Limb (tissue), 2 donors: Measurements from ENCODE around the gene ELN.
A peak's percentile ranks its signal among the peaks of the same experiment; 100 is the strongest.
"Not testable (repeated sequence)": the region's sequence is repeated elsewhere in the genome, so short reads cannot be mapped to it uniquely, and the experiment has no call there.

ENCODE experiments used
- DNase-seq, 2 donors: peaks; one replicate each; pipeline ENCODE4 v3.0.0-alpha.2; 2016; ENCODE audit errors: extremely low spot score in 2 of 2

The ELN gene

DNA sequence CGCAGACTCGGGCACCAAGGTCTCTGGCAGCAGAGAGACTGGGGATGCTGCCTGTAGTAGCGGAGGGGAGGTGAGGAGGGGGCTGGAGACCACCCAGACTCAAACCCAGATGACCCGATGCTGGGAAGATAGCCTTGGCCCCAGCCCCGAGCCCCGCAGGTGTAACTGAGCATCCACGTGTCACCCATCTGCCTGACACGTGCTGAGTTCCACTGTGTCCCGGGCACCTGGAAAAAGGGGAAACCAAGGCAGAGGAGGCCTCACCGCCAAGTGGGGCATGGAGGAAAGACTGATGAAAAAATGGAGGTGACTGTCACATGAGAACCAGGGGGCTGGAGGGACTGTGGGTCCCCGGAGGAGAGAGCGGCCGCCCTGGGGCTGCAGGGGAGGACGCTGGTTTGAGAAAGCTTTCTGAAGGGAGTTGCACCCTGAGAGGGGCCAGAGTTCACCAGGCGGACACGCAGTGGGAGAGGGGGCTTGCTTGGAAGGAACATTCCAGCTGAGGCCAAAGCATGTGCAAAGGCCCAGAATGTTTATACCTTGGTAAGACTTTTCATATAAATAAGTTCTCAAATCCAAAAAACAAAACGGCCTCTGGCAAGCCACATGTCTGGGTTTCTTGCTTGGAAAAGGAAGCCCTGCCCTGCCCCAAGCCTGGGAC is 27.4 kb upstream of the ELN start:
- DNase-seq, result no peak

GRCh38 chr7:74001150-74001494 is 26.9 kb upstream of the ELN start:
- DNase-seq, result no peak

DNA sequence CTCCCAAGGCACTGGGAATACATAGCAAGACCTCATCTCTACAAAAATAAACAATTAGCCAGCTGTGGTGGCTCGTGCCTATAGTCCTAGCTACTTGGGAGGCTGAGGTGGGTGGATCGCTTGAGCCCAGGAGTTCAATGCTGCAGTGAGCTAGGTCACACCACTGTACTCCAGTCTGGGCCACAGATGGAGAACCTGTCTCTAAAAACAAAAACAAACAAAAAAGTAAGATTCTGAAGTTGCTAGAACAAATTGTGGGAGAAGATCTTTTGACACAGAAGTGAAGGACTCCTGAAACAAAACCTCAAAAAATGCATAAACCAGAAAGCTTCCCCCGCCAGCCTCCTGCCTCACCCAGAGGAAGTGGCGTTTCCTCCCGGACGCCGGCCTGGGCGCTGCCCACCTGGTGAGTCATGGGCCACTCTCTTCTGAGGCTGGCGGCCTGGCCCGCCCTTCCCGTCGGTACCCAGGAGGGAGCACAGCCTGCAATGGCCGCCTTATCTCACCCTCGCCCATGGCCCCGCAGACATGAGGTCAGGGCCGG is 25.4 kb upstream of the ELN start:
- DNase-seq, result no peak

DNA sequence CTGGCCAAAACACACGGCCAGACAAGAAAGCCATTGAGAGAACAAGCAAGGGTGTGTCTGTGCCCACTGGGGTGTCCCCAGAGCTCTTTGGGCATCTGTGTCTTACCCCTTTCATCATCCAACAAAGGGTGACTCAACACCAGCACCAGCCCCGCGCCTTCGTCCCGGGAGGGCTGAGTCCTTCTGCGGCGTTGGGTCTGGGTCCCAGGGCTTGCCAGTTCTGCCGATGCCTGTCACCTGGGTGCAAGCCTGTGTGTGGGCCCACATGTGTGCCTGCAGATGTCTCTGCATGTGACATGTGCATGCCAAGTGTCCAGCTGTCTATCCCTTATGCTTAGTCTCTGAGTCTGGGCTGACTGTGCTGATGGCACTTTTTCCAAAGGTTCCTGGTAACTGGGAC is 24.4 kb upstream of the ELN start:
- DNase-seq, result no peak

GRCh38 chr7:74006032-74006431 is 21.9 kb upstream of the ELN start:
- no peak for DNase-seq

GRCh38 chr7:74006451-74007241 is 21.3 kb upstream of the ELN start:
- no peak for DNase-seq

GRCh38 chr7:74007242-74007567 is 20.8 kb upstream of the ELN start:
- no peak for DNase-seq

GRCh38 chr7:74008687-74009086 is 19.3 kb upstream of the ELN start:
- no peak for DNase-seq

DNA sequence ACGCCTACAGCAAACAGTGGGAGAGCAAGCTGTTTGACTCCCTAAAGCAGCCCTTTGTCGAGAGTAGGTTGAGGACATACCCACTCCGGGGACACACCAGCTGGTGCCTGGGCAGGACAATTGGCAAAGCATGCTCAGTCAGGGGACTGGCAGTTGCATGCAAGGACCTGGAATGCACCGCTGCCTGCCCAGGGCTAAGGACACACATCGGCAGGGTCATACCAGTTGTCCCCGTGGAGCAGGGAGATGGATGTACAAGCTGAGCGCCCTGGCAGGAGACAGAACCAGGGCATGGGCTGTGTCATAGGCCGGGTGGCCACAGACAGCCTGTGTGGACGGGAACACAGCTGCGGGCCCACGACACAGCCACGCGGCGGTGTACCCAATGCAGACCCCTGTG is 18.3 kb upstream of the ELN start:
- DNase-seq, result no peak

DNA sequence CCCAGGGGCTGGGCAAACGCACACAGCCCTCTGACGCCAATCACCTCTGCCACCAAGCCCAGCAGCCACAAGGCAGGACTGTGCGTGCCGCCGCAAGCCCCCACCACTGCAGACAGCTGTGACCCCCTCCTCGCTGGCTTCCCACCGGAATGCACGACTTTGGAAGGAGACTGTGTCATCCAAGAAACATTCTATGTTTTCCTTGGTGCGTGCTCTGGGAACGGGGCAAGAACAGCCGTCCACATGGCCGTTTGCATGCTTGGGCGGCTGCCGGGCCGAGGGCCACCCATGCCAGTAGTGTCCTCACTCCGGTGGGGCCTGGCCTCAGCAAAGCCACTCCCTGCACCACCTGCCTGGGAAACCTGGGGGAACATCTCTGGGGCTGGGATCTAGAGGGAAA is 17.6 kb upstream of the ELN start:
- no peak for DNase-seq

DNA sequence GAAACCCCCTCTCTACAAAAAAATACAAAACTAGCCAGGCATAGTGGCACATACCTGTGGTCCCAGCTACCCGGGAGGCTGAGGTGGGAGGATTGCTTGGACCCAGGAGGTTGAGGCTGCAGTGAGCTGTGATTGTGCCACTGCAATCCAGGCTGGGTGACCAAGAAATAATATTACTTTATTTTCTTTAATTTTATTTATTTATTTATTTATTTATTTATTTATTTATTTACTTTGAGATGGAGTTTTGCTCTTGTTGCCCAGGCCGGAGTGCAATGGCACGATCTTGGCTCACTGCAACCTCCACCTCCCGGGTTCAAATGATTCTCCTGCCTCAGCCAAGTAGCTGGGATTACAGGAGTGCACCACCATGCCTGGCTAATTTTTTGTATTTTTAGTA is 16.6 kb upstream of the ELN start:
- not testable (repeated sequence) for DNase-seq

- no peak for DNase-seq
These were observed 15.1 kb upstream of the ELN start for GRCh38 chr7:74012842-74013249.

DNA sequence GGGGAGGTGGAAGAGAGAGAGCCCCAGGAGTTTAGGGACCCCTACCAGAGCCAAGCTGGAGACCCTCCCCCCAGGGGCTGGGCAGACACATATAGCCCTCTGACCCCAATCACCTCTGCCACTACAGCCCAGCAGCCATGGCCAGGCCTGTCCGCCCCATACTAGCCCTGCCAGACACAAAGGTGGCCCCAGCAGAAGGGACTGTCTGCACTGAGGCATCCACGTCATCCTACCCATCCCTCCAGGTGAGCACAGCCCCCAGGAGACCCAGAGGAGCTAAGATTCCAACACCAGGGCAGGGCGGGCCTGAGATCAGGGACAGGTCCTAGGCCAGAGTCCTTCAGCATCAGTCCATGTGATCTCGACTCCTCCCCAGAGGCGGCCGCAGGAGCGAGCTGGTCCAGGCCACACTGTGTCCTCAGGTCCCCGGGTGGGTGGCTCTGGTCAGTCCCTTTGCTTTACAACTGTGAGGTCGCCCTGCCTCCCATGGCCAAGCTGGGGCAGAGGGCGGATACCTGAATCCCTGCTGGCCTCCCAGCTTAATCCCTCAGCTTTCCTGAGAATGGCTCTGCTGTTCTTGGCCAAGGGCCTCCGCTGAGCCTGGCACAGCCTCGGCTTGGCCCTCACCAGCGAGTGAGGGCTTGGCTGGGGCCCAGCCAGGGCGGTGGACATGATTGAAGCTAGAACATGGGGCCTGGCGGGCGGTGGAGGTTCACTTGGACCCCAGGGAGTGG is 14.3 kb upstream of the ELN start:
- peak in 1 of 2 donors; percentile 78 for DNase-seq

GRCh38 chr7:74014931-74015330 is 13.0 kb upstream of the ELN start:
- no peak for DNase-seq

- DNase-seq, result no peak
These were observed 12.3 kb upstream of the ELN start for GRCh38 chr7:74015670-74016069.

- DNase-seq, result no peak
These were observed 10.8 kb upstream of the ELN start for GRCh38 chr7:74017125-74017524.

- DNase-seq, result no peak
These were observed 9.6 kb upstream of the ELN start for GRCh38 chr7:74018246-74018895.

DNA sequence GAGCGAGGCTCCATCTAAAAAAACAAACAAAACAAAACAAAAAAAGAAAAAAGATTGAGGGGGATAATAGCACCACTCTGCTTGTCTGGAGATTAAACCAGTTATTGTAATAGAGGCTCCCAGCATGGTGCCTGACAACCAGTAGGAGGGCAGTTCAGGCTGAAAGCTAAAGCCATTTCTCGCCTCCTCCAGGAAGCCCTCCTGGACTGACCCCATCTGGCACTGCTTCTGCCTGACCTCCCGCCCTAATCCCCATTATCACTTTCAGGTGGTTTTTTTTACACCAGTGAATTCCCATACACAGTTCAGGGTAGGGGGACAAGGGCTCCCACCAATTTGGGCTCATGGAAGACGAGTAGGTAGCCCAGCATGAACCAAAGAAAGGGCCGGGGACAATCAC is 8.8 kb upstream of the ELN start:
- DNase-seq, result no peak

- DNase-seq, result no peak
These were observed 7.6 kb upstream of the ELN start for GRCh38 chr7:74020390-74020789.

GRCh38 chr7:74021546-74022320 is 6.2 kb upstream of the ELN start:
- no peak for DNase-seq

DNA sequence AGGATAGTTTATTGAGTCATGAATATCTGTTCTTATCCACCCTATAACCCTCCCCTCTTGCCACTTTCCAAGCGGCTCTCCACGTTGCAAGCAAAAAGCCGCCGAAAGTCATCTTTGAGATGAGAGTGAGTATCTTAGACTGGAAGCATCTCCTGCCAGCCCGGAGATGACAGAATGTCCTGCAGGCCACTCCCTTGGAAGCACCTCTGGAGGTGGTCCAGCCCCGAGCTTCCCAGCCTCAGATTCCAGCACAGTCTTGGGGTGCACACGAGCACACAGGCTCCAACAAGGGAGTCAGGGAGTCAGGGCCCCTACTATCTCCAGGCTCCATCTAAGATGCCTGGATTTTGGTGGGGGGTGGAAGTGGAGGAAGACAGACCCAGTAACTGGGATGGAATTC is 5.5 kb upstream of the ELN start:
- DNase-seq, result no peak
